ENCODE measurements around the gene VWA3B. TPM values are rescaled to one million over a fixed set of nuclear protein-coding genes. Genes with fewer than 3 reads are reported as not detected.

VWA3B gene
- total RNA-seq, 1 experiment from 2014 or later = not detected

- Histone ChIP-seq H2AFZ (ENCODE audit: low read length) (no peak overlapping the region), H3K79me1 (ENCODE audit: insufficient read depth, low read depth, low read length, poor library complexity, severe bottlenecking) (no peaks in the 10 kb centered on the region), H4K91ac (ENCODE audit: insufficient read length, low read depth, low read length) (no peak overlapping the region), H3K4me1 (ENCODE audit: insufficient read depth, low read length) (no peaks in the 10 kb centered on the region), H2BK5ac (ENCODE audit: insufficient read length, low read length) (no peak overlapping the region), H3K4ac (ENCODE audit: low read depth, low read length) (no peak overlapping the region), H3K56ac (ENCODE audit: insufficient read length, low read depth, low read length) (no peak overlapping the region), H3K23me2 (ENCODE audit: insufficient read length, low read depth, low read length, poor library complexity, severe bottlenecking) (no peaks in the 10 kb centered on the region), H3K4me2 (ENCODE audit: insufficient read depth, insufficient read length, low read length) (no peak overlapping the region), H3K79me2 (ENCODE audit: insufficient read depth, low read length) (no peaks in the 10 kb centered on the region), H4K8ac (replicated peaks; ENCODE audit: insufficient read length, low read depth, low read length) (no peak overlapping the region), H2BK12ac (ENCODE audit: insufficient read length, low read depth, low read length) (no peak overlapping the region), H4K20me1 (ENCODE audit: control insufficient read depth, insufficient read depth, insufficient read length) (no peaks in the 10 kb centered on the region), H3T11ph (ENCODE audit: low read length) (no peak overlapping the region), H2BK15ac (ENCODE audit: low read depth, low read length) (no peak overlapping the region), H3K18ac (ENCODE audit: insufficient read length, low read depth, low read length) (no peak overlapping the region), H3K14ac (ENCODE audit: insufficient read depth, low read length) (no peak overlapping the region), H2BK120ac (ENCODE audit: low read depth, low read length, poor library complexity, severe bottlenecking) (no peak overlapping the region), H3K27me3 (ENCODE audit: insufficient read depth, low read length) (no peaks in the 10 kb centered on the region), H3K27ac (ENCODE audit: insufficient read length, low read depth, low read length) (no peak overlapping the region), H2BK20ac (ENCODE audit: low read depth, low read length, poor library complexity, severe bottlenecking) (no peak overlapping the region), H3K9me3 (ENCODE audit: control insufficient read depth, low read depth, low read length) (no peaks in the 10 kb centered on the region), H3K23ac (ENCODE audit: insufficient read length, low read depth, low read length) (no peak overlapping the region), H3K9ac (ENCODE audit: extremely low read depth, insufficient read length, low read length) (no peak overlapping the region), H4K5ac (ENCODE audit: insufficient read length, low read depth, low read length) (no peak overlapping the region), H2AK5ac (ENCODE audit: insufficient read length, low read length) (no peak overlapping the region)
- Mint-ChIP-seq H3K4me3 (no peak overlapping the region), H3K36me3 (ENCODE audit: insufficient read depth in 1 of 3, low read depth in 3 of 3) (peaks cover 0 to 9% (median 6%) of the 10 kb centered on the region in 3 experiments; a peak in 5 of 7 replicates), H3K27ac (no peak overlapping the region), H3K4me1 (peaks cover 1 to 2% of the 10 kb centered on the region in 2 experiments; a peak in 1 of 4 replicates), H3K27me3 (ENCODE audit: low read depth) (peaks cover 2% of the 10 kb centered on the region), H3K9me3 (peaks cover 10 to 17% of the 10 kb centered on the region in 2 experiments)
- no peak for DNase-seq
- no peak for TF ChIP-seq CTCF (conservative IDR thresholded peaks at IDR 0.05)
Measured at GRCh38 chr2:98258906-98259305, 171.9 kb downstream of the VWA3B start.
